BJ (cell line): ENCODE results near the gene PHGDH. TPM values are rescaled to one million over a fixed set of nuclear protein-coding genes. Genes with fewer than 3 reads are reported as not detected.

Experiments used
- CTCF ChIA-PET: fragments of 350-600 bp; formaldehyde crosslinking; extraction: SDS; loops from one replicate; lab custom pipeline; 2021; ENCODE audit warnings: antibody characterized with exemption, inconsistent platforms; lab: Yijun Ruan, JAX
- POLR2A ChIA-PET: fragments of 300-600 bp; sonication (Branson Sonifier 250); formaldehyde crosslinking; extraction: SDS; loops from one replicate; lab custom pipeline; 2021; ENCODE audit warnings: antibody characterized with exemption; lab: Charles Lee
- DNase-seq: peaks from one replicate; pipeline ENCODE4 v3.0.0-alpha.2; 2011; ENCODE audit warnings: low read depth
- H3K27me3 ChIP-seq: 2 replicates; pipeline ENCODE4 v1.6.0; 2011; ENCODE audit warnings: low read length; ENCODE audit not compliant: control insufficient read depth, insufficient read depth
- H3K36me3 ChIP-seq: 2 replicates; pipeline ENCODE4 v1.5.1; 2011; ENCODE audit warnings: low read length; ENCODE audit not compliant: control insufficient read depth, insufficient read depth
- H3K4me3 ChIP-seq: 2 replicates; pipeline ENCODE4 v1.5.1; 2011; ENCODE audit warnings: low read depth, mild to moderate bottlenecking, control low read depth, low read length
- CTCF ChIP-seq: IDR thresholded peaks from 2 replicates; pipeline ENCODE4 v1.5.1; 2011; ENCODE audit warnings: low read depth, mild to moderate bottlenecking, control low read depth, inconsistent platforms, low read length, moderate library complexity; ENCODE audit not compliant: insufficient read depth
- polyA plus RNA-seq: library from polyadenylated mRNA; depleted of rRNA; stranded (reverse); fragments of >200 nt; gene quantifications from 2 replicates; pipeline ENCODE4 v1.2.3, GENCODE V29; 2011

The PHGDH gene
- polyA plus RNA-seq, 1 experiment: 287 TPM

GRCh38 chr1:119729044-119729443 lies 17.3 kb downstream of the PHGDH start:
- POLR2A ChIA-PET: no interaction called here
- Histone ChIP-seq H3K27me3 (no peaks in the 10 kb centered on the region), H3K36me3 (peaks cover 53% of the 10 kb centered on the region), H3K4me3 (no peak overlapping the region)
- DNase-seq: no peak
- TF ChIP-seq CTCF: no peak
- CTCF ChIA-PET: no interaction called here

- Histone ChIP-seq H3K4me3 (no peak overlapping the region), H3K27me3 (no peaks in the 10 kb centered on the region), H3K36me3 (peaks cover 57% of the 10 kb centered on the region)
- TF ChIP-seq CTCF: no peak
- no peak for DNase-seq
- ChIA-PET CTCF (interaction anchor here (0.6 to 2.7 kb wide), 2 partner anchors 11 to 15 kb away, joined by 3 to 7 read pairs; no protein-coding TSS in a partner anchor), POLR2A (no interaction called here)
Observed at GRCh38 chr1:119731060-119731459, 19.3 kb downstream of the PHGDH start.

- Histone ChIP-seq H3K4me3 (no peak overlapping the region), H3K27me3 (no peaks in the 10 kb centered on the region), H3K36me3 (peaks cover 58% of the 10 kb centered on the region)
- DNase-seq: no peak
- TF ChIP-seq CTCF: no peak
- CTCF ChIA-PET: interaction anchor here (2.1 to 2.7 kb wide), 2 partner anchors 10 to 12 kb away, joined by 7 to 8 read pairs; no protein-coding TSS in a partner anchor
- POLR2A ChIA-PET: no interaction called here
Observed at GRCh38 chr1:119731741-119732430, 20.2 kb downstream of the PHGDH start.

- CTCF ChIA-PET: interaction anchor here (2.1 to 2.7 kb wide), 2 partner anchors 9 to 11 kb away, joined by 7 to 8 read pairs; no protein-coding TSS in a partner anchor
- no peak for DNase-seq
- H3K27me3 ChIP-seq: no peaks in the 10 kb centered on the region
- H3K36me3 ChIP-seq: peaks cover 54% of the 10 kb centered on the region
- POLR2A ChIA-PET: no interaction called here
- no peak for TF ChIP-seq CTCF
- H3K4me3 ChIP-seq: no peak overlapping the region
Observed at GRCh38 chr1:119732465-119733168, 20.9 kb downstream of the PHGDH start.

- DNase-seq: no peak
- Histone ChIP-seq H3K36me3 (peaks cover 55% of the 10 kb centered on the region), H3K4me3 (no peak overlapping the region), H3K27me3 (no peaks in the 10 kb centered on the region)
- TF ChIP-seq CTCF: no peak
- CTCF ChIA-PET: interaction anchor here (0.6 to 1.7 kb wide), 5 partner anchors 9 to 123 kb away, joined by 3 to 9 read pairs (median 3); no protein-coding TSS in a partner anchor
- POLR2A ChIA-PET: no interaction called here
Observed at GRCh38 chr1:119733754-119734153, 22.0 kb downstream of the PHGDH start.
